Panc1 (cell line): ENCODE measurements around the gene MAST4. TPM values are rescaled to one million over a fixed set of nuclear protein-coding genes. Genes with fewer than 3 reads are reported as not detected.

Experiments
- ATAC-seq: fragments of 200-7000 bp; cut with Tn5 transposase; 2 replicates; pipeline ENCODE4 v1.9.1; 2020; ENCODE audit warnings: mild to moderate bottlenecking, moderate library complexity
- BruUV-seq: library from RNA; stranded (reverse); fragments of 400-500 nt; replicated peaks from 2 replicates; lab custom pipeline; 2021; lab: Mats Ljungman, UMichigan
- CTCF ChIA-PET: fragments of 300-600 bp; sonication (Branson Sonifier 250); formaldehyde crosslinking; loops from one replicate; lab custom pipeline; 2022; ENCODE audit warnings: antibody characterized with exemption; lab: Charles Lee
- POLR2A ChIA-PET: fragments of 300-600 bp; sonication (Branson Sonifier 250); formaldehyde crosslinking; loops from one replicate; lab custom pipeline; 2022; ENCODE audit warnings: antibody characterized with exemption; lab: Charles Lee
- DNase-seq: peaks from one replicate; pipeline ENCODE4 v3.0.0-alpha.2; 2010; ENCODE audit warnings: low read depth, low spot score
- H3K27ac ChIP-seq: 2 replicates; pipeline ENCODE4 v1.5.1; 2011; ENCODE audit warnings: mild to moderate bottlenecking, low read length, inconsistent platforms
- H3K27me3 ChIP-seq: fragments of 200-500 bp; sonication (Bioruptor generic); 2 replicates; pipeline ENCODE4 v1.6.0; 2014; ENCODE audit warnings: low read length, inconsistent platforms; ENCODE audit not compliant: control insufficient read depth, insufficient read depth
- H3K36me3 ChIP-seq: fragments of 200-500 bp; sonication (Bioruptor generic); 2 replicates; pipeline ENCODE4 v1.5.1; 2014; ENCODE audit warnings: inconsistent platforms, mild to moderate bottlenecking, low read length, moderate library complexity; ENCODE audit not compliant: control insufficient read depth, insufficient read depth
- H3K4me1 ChIP-seq: 2 replicates; pipeline ENCODE4 v1.5.1; 2011; ENCODE audit warnings: inconsistent platforms, mild to moderate bottlenecking, low read length, moderate library complexity; ENCODE audit not compliant: control insufficient read depth, insufficient read depth
- H3K4me3 ChIP-seq, 2 experiments: 2 replicates each; pipeline ENCODE4 v1.5.1; 2011 to 2012; ENCODE audit warnings: low read depth in 2 of 2, low read length in 2 of 2, mild to moderate bottlenecking in 2 of 2, inconsistent platforms in 1 of 2, moderate library complexity in 1 of 2
- H3K9me3 ChIP-seq: fragments of 200-500 bp; sonication (Bioruptor generic); 2 replicates; pipeline ENCODE4 v1.5.1; 2014; ENCODE audit warnings: low read depth, mild to moderate bottlenecking, inconsistent platforms, low read length, moderate library complexity; ENCODE audit not compliant: control insufficient read depth, insufficient read depth
- CTCF ChIP-seq: fragments of 450-650 bp; IDR thresholded peaks from 2 replicates; pipeline ENCODE4 v1.5.1; 2017; ENCODE audit warnings: mild to moderate bottlenecking
- POLR2AphosphoS5 ChIP-seq: IDR thresholded peaks from 2 replicates; pipeline ENCODE4 v1.6.1; 2012; ENCODE audit warnings: mild to moderate bottlenecking, low read depth, low read length, moderate library complexity
- REST ChIP-seq, 2 experiments: IDR thresholded peaks; 2 replicates each; pipeline ENCODE4 v1.6.1; 2011 to 2012; ENCODE audit warnings: low read depth in 2 of 2, control low read depth in 1 of 2, low read length in 1 of 2, mild to moderate bottlenecking in 1 of 2, moderate library complexity in 1 of 2; ENCODE audit not compliant: insufficient read depth in 1 of 2
- SIN3A ChIP-seq: IDR thresholded peaks from 2 replicates; pipeline ENCODE4 v1.6.1; 2012; ENCODE audit warnings: low read depth, mild to moderate bottlenecking, low read length, moderate library complexity, borderline replicate concordance; ENCODE audit not compliant: insufficient read depth
- TCF7L2 ChIP-seq: IDR thresholded peaks from 2 replicates; pipeline ENCODE4 v1.6.1; 2011; ENCODE audit warnings: mild to moderate bottlenecking, low read depth, low read length, inconsistent platforms
- in situ Hi-C: cut with HindIII; loops from 2 replicates; pipeline ENCODE4 v1.10.0; 2016; ENCODE audit warnings: low sequenced_read_pairs, low pct_unique_long_range_greater_than_20kb
- intact Hi-C: fragments of 100-400 bp; cut with micrococcal nuclease; formaldehyde crosslinking; loops from one replicate; pipeline ENCODE4 v1.10.0; 2022; ENCODE audit not compliant: unreplicated experiment
- total RNA-seq: library from RNA; stranded (reverse); gene quantifications from one replicate; pipeline ENCODE4 v1.2.1, GENCODE V29; 2021; ENCODE audit not compliant: unreplicated experiment

The MAST4 gene
- total RNA-seq, 1 experiment from 2014 or later, result 1.8 TPM

DNA sequence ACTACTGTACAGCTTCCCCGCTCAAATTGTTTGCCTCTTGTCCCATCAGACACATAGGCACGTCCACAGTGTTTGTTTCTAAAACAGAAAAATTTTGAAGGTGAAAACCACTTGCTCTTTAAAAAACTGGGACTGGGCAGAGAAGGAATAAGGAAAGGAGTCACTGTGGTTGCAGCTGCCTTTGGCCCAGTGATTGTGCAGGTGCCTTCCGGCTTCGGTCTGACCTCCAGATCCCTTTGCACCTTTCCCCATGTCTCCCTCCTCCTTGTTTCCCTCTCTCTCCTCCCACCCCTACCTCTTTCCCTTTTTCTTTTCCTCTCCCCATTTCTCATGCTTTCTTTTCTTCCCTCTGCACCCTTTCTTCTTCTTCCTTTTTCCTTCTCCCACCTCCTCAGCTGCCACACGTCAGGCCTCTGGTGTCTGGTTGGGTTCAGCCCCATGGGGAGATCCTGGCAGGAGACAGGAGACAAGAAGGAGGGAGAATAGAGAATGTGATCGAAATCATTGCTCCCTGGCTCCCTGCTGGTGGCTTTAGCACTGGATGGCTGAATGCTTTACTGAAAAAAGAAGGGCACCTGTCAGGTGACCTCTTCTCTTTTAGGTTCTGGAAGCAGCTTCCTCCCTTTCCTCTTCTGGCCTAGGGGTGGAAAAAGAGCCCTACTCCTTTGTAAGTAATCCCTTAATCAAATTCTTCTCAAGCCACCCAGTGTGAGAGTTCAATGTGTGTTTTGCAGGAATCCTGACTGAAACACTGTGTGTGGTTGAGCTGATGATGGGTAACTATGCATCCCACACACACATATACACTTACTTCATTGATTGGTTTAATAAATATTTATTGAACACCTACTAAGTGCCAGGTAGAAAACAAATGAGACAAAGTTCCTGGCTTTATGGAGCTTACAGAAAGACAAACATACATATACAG is 267.3 kb downstream of the MAST4 start:
- Histone ChIP-seq H3K36me3 (no peaks in the 10 kb centered on the region; the same call in 1 of the 2 replicates), H3K9me3 (no peaks in the 10 kb centered on the region), H3K4me1 (no peaks in the 10 kb centered on the region), H3K27ac (no peak overlapping the region), H3K27me3 (no peaks in the 10 kb centered on the region; the same call in 1 of the 2 replicates), H3K4me3 (no peak overlapping the region)
- ATAC-seq (no peak), DNase-seq (no peak)
- POLR2A ChIA-PET, result no interaction called here
- BruUV-seq, result no TSS peak
- no peak for TF ChIP-seq POLR2AphosphoS5
- TF ChIP-seq CTCF, result no peak
- TF ChIP-seq SIN3A, result no peak
- no peak for TF ChIP-seq REST (IDR thresholded peaks at IDR 0.05; ENCODE audit: insufficient read depth in 1 of 2, low read depth in 2 of 2, low read length in 1 of 2)
- no peak for TF ChIP-seq TCF7L2
- intact Hi-C loops (no loop called here), in situ Hi-C loops (no loop called here)
- CTCF ChIA-PET, result no interaction called here

- no peak for DNase-seq
- no TSS peak for BruUV-seq
- H3K36me3 ChIP-seq, result no peaks in the 10 kb centered on the region
- ATAC-seq, result no peak; the same call in 1 of the 2 replicates
- no peak overlapping the region for H3K27ac ChIP-seq
- intact Hi-C loops (no loop called here), in situ Hi-C loops (no loop called here)
- no peaks in the 10 kb centered on the region for H3K4me1 ChIP-seq
- H3K27me3 ChIP-seq, result no peaks in the 10 kb centered on the region; the same call in 1 of the 2 replicates
- ChIA-PET POLR2A (no interaction called here), CTCF (interaction anchor here (0.6 to 0.7 kb wide), 3 partner anchors 10 to 1695 kb away, joined by 3 to 11 read pairs (median 7); no protein-coding TSS in a partner anchor)
- H3K4me3 ChIP-seq, result no peak overlapping the region
- H3K9me3 ChIP-seq, result no peaks in the 10 kb centered on the region
- no peak for TF ChIP-seq POLR2AphosphoS5
- TF ChIP-seq TCF7L2, result no peak
- peak; percentile 72 for TF ChIP-seq CTCF
- no peak for TF ChIP-seq REST (IDR thresholded peaks at IDR 0.05; ENCODE audit: insufficient read depth in 1 of 2, low read depth in 2 of 2, low read length in 1 of 2)
- no peak for TF ChIP-seq SIN3A
Measured at GRCh38 chr5:66864240-66864884, 268.2 kb downstream of the MAST4 start.
